Astrocyte of the cerebellum (primary cell): ENCODE data around the gene OR52I2.

Experiments
- DNase-seq: peaks from one replicate; pipeline ENCODE4 v3.0.0-alpha.2; 2011; ENCODE audit warnings: low read depth
- H3K4me3 ChIP-seq: 2 replicates; pipeline ENCODE4 v1.5.1; 2011; ENCODE audit warnings: mild to moderate bottlenecking, low read depth, low read length, moderate library complexity
- in situ Hi-C: cut with HindIII; loops from 2 replicates; pipeline ENCODE4 v1.10.0; 2017; ENCODE audit warnings: low sequenced_read_pairs
- TF ChIP-seq, protein P1 (sequence below): IDR thresholded peaks from 2 replicates; pipeline ENCODE4 v1.5.1; 2012; ENCODE audit warnings: low read length, low read depth, moderate library complexity, mild to moderate bottlenecking; ENCODE audit errors: missing control alignments

Gene OR52I2

DNA sequence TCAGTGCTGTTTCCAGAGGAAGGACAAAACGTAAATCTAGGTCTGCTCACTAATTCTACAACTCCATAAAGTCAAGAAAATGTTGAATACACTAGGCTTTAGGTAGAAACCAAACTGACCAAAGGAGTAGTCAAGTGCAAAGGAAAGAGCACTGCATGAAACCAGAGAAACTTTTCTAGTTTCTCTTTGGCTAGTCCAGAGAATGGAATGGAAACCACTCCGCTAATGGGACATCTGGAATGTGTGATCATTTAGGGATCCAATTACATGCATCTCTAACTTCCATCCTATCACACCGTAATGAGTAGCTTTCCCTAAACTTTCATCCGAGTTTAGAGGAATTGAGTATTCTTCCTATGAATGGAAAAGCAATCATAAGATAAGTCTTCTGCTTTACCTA is 34.1 kb upstream of the OR52I2 start:
- TF ChIP-seq, protein P1, sequence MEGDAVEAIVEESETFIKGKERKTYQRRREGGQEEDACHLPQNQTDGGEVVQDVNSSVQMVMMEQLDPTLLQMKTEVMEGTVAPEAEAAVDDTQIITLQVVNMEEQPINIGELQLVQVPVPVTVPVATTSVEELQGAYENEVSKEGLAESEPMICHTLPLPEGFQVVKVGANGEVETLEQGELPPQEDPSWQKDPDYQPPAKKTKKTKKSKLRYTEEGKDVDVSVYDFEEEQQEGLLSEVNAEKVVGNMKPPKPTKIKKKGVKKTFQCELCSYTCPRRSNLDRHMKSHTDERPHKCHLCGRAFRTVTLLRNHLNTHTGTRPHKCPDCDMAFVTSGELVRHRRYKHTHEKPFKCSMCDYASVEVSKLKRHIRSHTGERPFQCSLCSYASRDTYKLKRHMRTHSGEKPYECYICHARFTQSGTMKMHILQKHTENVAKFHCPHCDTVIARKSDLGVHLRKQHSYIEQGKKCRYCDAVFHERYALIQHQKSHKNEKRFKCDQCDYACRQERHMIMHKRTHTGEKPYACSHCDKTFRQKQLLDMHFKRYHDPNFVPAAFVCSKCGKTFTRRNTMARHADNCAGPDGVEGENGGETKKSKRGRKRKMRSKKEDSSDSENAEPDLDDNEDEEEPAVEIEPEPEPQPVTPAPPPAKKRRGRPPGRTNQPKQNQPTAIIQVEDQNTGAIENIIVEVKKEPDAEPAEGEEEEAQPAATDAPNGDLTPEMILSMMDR = no peak
- no peak for DNase-seq
- in situ Hi-C loops = no loop called here
- H3K4me3 ChIP-seq = no peak overlapping the region

DNA sequence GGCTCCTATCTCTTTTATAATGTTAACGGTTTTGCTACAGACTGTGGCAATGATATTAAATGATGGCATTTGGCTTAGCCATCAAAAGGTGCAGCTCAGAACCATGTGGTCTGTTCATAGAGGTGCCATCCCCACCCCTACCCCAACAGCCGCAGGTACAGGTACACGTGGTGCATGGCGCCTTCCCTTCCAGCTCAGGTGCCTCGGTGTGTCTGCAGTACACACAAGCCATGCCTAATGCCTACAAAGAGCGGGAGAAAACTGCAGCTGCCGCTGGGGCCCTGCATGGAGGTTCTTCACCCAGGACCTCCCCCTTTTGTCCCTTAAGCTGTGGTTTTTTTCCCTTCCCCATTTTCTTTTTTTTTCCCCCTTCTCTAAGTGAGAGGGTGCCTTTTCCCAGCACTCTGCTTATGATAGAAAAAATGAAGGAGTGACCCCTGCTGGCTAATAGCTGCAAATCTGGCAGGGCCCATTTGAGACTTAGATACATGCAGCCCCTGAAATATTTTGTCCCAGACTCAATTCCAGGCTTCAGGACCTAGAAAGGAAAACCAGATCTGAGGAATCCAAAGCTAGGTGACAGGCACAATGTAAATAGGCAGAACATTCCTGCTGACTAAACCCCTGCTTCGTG is 30.1 kb upstream of the OR52I2 start:
- TF ChIP-seq, protein P1 = peak; percentile 13
- no peak for DNase-seq
- in situ Hi-C loops = no loop called here
- H3K4me3 ChIP-seq = no peak overlapping the region

DNA sequence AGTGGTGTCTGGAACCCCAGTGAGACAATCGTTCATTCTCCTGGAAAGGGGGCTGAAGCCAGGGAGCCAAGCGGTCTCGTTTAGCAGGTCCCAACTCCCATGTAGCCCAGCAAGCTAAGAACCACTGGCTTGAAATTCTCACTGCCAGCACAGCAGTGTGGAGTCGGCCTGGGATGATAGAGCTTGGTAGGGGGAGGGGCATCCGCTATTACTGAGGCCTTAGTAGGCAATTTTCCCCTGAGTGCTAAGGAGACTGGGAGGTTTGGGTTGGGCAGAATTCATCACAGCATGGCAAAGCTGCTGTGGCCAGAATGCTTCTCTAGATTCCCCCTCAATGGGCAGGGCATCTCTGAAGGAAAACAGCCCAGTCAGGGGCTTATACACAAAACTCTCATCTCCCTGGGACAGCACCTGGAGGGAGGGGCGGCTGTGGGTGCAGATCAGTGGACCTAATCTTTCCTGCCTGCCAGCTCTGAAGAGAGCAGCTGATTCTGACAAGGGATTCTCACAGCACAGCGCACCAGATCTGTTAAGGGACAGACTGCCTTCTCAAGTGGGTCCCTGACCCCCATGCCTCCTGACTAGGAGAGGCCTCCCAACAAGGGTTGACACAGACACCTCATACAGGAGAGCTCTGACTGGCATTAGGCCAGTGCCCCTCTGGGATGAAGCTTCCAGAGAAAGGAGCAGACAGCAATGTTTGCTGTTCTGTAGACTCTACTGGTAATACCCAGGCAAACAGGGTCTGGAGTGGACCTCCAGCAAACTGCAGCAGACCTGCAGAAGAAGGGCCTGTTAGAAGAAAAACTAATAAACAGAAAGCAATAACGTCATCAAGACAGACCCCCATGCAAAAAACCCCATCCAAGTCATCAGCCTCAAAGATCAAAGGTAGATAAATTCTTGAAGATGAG is 21.8 kb upstream of the OR52I2 start:
- no peak overlapping the region for H3K4me3 ChIP-seq
- DNase-seq = no peak
- in situ Hi-C loops = no loop called here

DNA sequence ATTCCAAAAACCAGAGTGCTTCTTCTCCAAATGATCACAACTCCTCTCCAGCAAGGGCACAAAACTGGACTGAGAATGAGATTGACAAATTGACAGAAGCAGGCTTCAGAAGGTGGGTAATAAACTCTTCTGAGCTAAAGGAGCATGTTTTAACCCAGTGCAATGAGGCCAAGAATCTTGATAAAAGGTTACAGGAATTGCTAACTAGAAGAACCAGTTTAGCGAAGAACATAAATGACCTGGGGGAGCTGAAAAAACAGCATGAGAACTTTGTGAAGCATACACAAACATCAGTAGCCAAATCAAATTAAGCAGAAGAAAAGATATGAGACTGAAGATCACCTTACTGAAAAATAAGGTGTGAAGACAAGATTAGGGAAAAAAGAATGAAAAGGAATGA is 21.1 kb upstream of the OR52I2 start:
- in situ Hi-C loops = no loop called here
- TF ChIP-seq, protein P1 = no peak

More for the DNA sequence above, 21.8 kb upstream of the OR52I2 start:
- TF ChIP-seq, protein P1 = no peak

DNA sequence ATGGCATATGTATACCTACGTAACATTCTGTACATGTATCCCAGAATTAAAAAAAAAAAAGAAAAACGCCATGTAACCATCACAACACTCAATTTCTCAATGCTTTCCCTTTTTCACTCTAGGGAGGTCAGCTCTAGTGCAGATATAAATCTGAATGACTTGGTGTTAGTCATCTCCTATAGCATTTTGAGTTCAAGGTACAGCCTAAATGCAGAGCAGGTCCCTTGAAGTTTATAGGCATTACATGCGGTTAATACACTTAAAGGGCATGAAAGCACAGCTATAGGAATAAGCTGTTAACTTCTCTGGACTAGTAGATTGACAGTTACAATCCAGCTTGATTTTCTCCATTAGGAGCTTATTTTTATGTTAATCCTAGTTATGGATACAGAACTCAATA is 16.2 kb upstream of the OR52I2 start:
- no peak for DNase-seq
- H3K4me3 ChIP-seq = no peak overlapping the region
- in situ Hi-C loops = no loop called here
- TF ChIP-seq, protein P1 = no peak

More for the DNA sequence above, 21.1 kb upstream of the OR52I2 start:
- no peak for DNase-seq
- no peak overlapping the region for H3K4me3 ChIP-seq

DNA sequence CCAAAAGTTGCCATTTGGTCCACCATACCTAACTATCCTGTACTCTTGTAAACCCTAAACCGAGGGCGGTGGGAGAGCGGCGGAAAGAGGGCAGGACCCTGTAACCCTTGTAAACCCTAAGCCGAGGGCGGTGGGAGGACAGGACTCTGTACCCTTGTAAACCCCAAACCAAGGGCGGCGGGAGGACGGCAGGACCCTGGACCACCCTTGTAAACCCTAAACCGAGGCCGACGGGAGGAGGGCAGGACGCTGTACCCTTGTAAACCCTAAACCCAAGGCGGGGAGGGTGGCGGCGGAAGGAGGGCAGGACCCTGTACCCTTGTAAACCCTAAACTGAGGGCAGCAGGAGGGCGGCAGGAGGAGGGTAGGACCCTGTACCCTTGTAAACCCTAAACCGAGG is 12.5 kb upstream of the OR52I2 start:
- in situ Hi-C loops = no loop called here
- no peak for DNase-seq
- H3K4me3 ChIP-seq = no peak overlapping the region
- TF ChIP-seq, protein P1 = no peak
